HepG2 (cell line): ENCODE measurements around the gene ZNF345. TPM values are rescaled to one million over a fixed set of nuclear protein-coding genes. Genes with fewer than 3 reads are reported as not detected.

Experiments
- CREM ChIP-seq, 2 experiments: sonication (generic) in 1 of 2; formaldehyde crosslinking in 1 of 2; IDR thresholded peaks; 2 replicates each; pipeline versions ENCODE4 v1.4.0 to v1.6.1; 2016 to 2020; ENCODE audit warnings: antibody characterized with exemption in 1 of 2, mild to moderate bottlenecking in 1 of 2, missing genetic modification reagents in 1 of 2
- CTCF ChIP-seq: sonication (generic); formaldehyde crosslinking; IDR thresholded peaks from 2 replicates; pipeline ENCODE4 v1.5.0; 2020; ENCODE audit warnings: mild to moderate bottlenecking, missing genetic modification reagents, moderate library complexity
- HDAC1 ChIP-seq: sonication (generic); formaldehyde crosslinking; IDR thresholded peaks from 2 replicates; pipeline ENCODE4 v1.5.1; 2020; ENCODE audit warnings: mild to moderate bottlenecking, missing genetic modification reagents
- HOXA3 ChIP-seq: sonication (generic); formaldehyde crosslinking; IDR thresholded peaks from 2 replicates; pipeline ENCODE4 v1.5.0; 2020; ENCODE audit warnings: missing genetic modification reagents
- HOXA9 ChIP-seq: sonication (generic); formaldehyde crosslinking; IDR thresholded peaks from 2 replicates; pipeline ENCODE4 v1.8.1; 2022; ENCODE audit warnings: missing genetic modification reagents, mild to moderate bottlenecking, moderate library complexity, borderline replicate concordance
- ISL2 ChIP-seq: sonication (generic); formaldehyde crosslinking; IDR thresholded peaks from 2 replicates; pipeline ENCODE4 v1.5.0; 2020; ENCODE audit warnings: missing genetic modification reagents
- MAZ ChIP-seq, 2 experiments: sonication (generic) in 1 of 2; formaldehyde crosslinking in 1 of 2; IDR thresholded peaks; 2 replicates each; pipeline versions ENCODE4 v1.5.0 to v1.6.1; 2012 to 2020; ENCODE audit warnings: low read depth in 2 of 2, mild to moderate bottlenecking in 2 of 2, borderline replicate concordance in 1 of 2, improper control_type of control experiment in 1 of 2, low read length in 1 of 2, missing genetic modification reagents in 1 of 2, moderate library complexity in 1 of 2
- MED1 ChIP-seq: sonication (generic); formaldehyde crosslinking; IDR thresholded peaks from 2 replicates; pipeline ENCODE4 v1.4.0; 2020; ENCODE audit warnings: missing genetic modification reagents
- NR2C2 ChIP-seq: sonication (generic); formaldehyde crosslinking; IDR thresholded peaks from 2 replicates; pipeline ENCODE4 v1.4.0; 2020; ENCODE audit warnings: missing genetic modification reagents, mild to moderate bottlenecking, moderate library complexity, borderline replicate concordance
- ZFP90 ChIP-seq: sonication (generic); formaldehyde crosslinking; IDR thresholded peaks from 2 replicates; pipeline ENCODE4 v1.8.0; 2022; ENCODE audit warnings: missing genetic modification reagents, mild to moderate bottlenecking, inconsistent platforms, borderline replicate concordance
- ZNF142 ChIP-seq: sonication (generic); formaldehyde crosslinking; IDR thresholded peaks from 2 replicates; pipeline ENCODE4 v1.4.0; 2020; ENCODE audit warnings: missing genetic modification reagents
- ZNF143 ChIP-seq: sonication (generic); formaldehyde crosslinking; IDR thresholded peaks from 2 replicates; pipeline ENCODE4 v1.4.0; 2020; ENCODE audit warnings: missing genetic modification reagents
- ZNF563 ChIP-seq: sonication (generic); formaldehyde crosslinking; IDR thresholded peaks from 2 replicates; pipeline ENCODE4 v1.8.0; 2022; ENCODE audit warnings: mild to moderate bottlenecking, moderate library complexity, missing genetic modification reagents
- ZZZ3 ChIP-seq: sonication (generic); formaldehyde crosslinking; IDR thresholded peaks from 2 replicates; pipeline ENCODE4 v1.4.0; 2020; ENCODE audit warnings: missing genetic modification reagents, mild to moderate bottlenecking, borderline replicate concordance
- polyA plus RNA-seq, 8 experiments: library from polyadenylated mRNA; depleted of rRNA in 3 of 8; stranded (reverse) in 7 of 8; unstranded in 1 of 8; fragments of >200 nt; fragmentation: Illumina TruSeq in 4 of 8; extraction: Trizol in 4 of 8; gene quantifications; 2 replicates each; pipeline versions ENCODE4 v1.2.1 to v1.2.3, GENCODE V29; 2011 to 2016; ENCODE audit warnings: low read depth in 4 of 8, missing spikeins in 1 of 8, mixed read lengths in 1 of 8; ENCODE audit not compliant: insufficient read depth in 1 of 8
- total RNA-seq, 5 experiments: library from RNA; depleted of rRNA; stranded (reverse); fragments of >200 nt; fragmentation: Illumina TruSeq; extraction: Trizol; gene quantifications; 2 replicates each; pipeline ENCODE4 v1.2.3, GENCODE V29; 2016; ENCODE audit warnings: low read depth in 1 of 5
- TF ChIP-seq, protein P1 (sequence below): sonication (generic); IDR thresholded peaks from 2 replicates; pipeline ENCODE4 v1.6.1; 2016; ENCODE audit warnings: low read depth, borderline replicate concordance

The ZNF345 gene
- total and polyA plus RNA-seq, 2 of the 13 experiments (the other 11 are each of a cell fraction or from before 2014, with no cell fraction given), result 2.6 to 2.9 TPM

- TF ChIP-seq ISL2 (no peak), ZNF563 (CRISPR knock-in tag) (0 out of 2 replicates have a peak, but pooled peaks have one; percentile 35), MAZ (IDR thresholded peaks at IDR 0.05; ENCODE audit: borderline replicate concordance, low read depth, low read length) (no peak), MAZ (CRISPR knock-in tag; IDR thresholded peaks at IDR 0.05; ENCODE audit: low read depth) (peak; percentile 57; the same call in 1 of the 2 replicates), ZNF143 (CRISPR knock-in tag) (peak; percentile 87), CREM (IDR thresholded peaks at IDR 0.05) (peak; percentile 83), CREM (CRISPR knock-in tag; IDR thresholded peaks at IDR 0.05) (no peak), ZZZ3 (CRISPR knock-in tag) (no peak), NR2C2 (peak; percentile 58; the same call in 1 of the 2 replicates), MED1 (CRISPR knock-in tag) (no peak), CTCF (peak; percentile 76), HOXA3 (CRISPR knock-in tag) (peak; percentile 26; the same call in 1 of the 2 replicates), HOXA9 (CRISPR knock-in tag) (0 out of 2 replicates have a peak, but pooled peaks have one; percentile 19), ZFP90 (CRISPR knock-in tag) (0 out of 2 replicates have a peak, but pooled peaks have one; percentile 37), HDAC1 (CRISPR knock-in tag) (0 out of 2 replicates have a peak, but pooled peaks have one; percentile 23), ZNF142 (0 out of 2 replicates have a peak, but pooled peaks have one; percentile 45)
- TF ChIP-seq, protein P1, sequence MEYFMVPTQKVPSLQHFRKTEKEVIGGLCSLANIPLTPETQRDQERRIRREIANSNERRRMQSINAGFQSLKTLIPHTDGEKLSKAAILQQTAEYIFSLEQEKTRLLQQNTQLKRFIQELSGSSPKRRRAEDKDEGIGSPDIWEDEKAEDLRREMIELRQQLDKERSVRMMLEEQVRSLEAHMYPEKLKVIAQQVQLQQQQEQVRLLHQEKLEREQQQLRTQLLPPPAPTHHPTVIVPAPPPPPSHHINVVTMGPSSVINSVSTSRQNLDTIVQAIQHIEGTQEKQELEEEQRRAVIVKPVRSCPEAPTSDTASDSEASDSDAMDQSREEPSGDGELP, result no peak
These were observed 65.5 kb downstream of the ZNF345 start, which contains the start of the genes ZNF568 and ZNF829 (continued) for GRCh38 chr19:36915992-36916830.
